GM19043 (cell line): ENCODE results near the gene CBR1.
A peak's percentile ranks its signal among the peaks of the same experiment; 100 is the strongest.
"Not testable (repeated sequence)": the region's sequence is repeated elsewhere in the genome, so short reads cannot be mapped to it uniquely, and the experiment has no call there.

Experiments used
- ATAC-seq: cut with Tn5 transposase; IDR thresholded peaks from one replicate; pipeline ENCODE4 v1.9.1; 2021; ENCODE audit warnings: low read depth; ENCODE audit not compliant: unreplicated experiment

Gene CBR1

DNA sequence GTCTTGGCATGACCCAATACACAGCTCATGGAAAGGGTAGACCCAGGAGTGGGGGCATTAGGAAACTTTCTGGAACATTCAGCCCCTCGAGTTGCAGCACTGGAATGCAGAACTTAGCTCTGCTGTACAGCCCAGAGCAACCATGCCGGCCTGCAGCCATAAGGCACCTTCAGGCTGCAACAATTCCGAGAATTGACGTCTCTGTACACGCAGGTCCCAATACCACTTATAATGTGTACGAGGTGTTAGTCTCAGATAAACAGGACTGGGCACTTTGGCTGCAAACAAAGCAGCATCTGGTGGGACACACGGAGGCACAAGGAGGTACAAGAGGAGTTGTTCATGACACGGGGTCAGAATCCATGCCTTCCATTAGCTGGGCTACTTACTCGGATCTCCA, 7.9 kb downstream of the CBR1 start:
- ATAC-seq = no peak

DNA sequence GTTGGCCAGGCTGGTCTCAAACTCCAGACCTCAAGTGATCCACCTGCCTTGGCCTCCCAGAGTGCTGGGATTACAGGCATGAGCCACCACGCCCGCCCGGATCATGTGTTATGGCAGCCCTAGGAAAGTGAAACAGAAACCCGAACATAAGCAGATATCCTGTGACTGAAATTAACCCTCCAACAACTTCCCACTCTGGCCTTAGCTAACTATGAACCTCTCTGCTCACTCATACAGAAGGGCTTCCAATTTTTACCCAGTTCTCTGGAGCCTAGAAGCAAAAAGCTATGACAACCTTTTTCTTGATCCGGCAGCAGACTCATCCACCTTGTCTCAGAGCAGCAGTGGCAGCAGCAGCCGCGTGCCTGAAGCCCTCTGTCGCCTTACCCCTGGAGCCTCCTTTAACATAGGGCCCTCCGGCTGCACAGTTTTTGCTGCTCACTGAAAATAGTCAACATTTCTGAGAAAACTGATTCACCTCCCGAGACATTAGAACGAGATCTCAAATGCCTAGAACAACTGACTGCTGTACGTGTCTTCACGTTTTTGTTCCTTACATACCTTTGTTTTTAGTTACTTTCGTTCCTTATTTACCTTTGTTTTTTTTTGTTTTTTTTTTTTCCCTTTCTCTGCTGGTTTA, 9.3 kb downstream of the CBR1 start:
- no peak for ATAC-seq

DNA sequence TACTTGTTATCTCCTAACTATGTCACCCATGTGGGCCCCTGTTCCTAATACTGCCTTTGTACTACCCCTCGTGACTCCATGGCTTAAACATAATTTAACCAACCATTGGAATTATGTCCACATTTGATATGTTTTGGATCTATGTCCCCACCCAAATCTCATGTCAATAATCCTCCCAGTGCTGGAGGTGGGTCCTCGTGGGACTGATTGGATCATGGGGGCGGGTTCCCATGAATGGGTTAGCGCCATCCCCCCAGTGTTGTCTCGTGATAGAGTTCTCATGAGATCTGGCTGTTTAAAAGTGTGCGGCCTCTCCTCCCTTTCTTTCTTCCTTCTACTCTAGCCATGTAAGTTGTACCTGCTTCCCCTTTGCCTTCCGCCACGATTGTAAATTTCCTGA, 9.8 kb downstream of the CBR1 start:
- no peak for ATAC-seq

DNA sequence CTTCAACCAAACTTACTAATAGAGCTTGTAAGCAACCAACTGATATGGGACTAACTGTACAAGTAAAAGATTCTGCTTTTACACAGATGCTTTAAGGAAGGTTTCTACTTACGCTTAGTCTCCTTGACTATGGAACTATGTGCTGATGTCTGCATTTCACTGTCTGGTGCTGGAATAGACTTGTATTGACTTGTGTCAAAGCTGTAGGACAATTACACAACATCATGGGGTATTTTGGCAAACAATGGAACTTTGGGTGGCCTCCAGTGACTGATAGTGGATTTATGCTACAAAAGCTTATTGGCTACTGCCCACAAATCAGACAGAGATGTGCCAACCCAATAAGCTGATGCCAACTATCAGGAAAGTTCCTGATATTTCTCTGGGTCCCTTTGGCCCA, 10.6 kb downstream of the CBR1 start:
- ATAC-seq = no peak

DNA sequence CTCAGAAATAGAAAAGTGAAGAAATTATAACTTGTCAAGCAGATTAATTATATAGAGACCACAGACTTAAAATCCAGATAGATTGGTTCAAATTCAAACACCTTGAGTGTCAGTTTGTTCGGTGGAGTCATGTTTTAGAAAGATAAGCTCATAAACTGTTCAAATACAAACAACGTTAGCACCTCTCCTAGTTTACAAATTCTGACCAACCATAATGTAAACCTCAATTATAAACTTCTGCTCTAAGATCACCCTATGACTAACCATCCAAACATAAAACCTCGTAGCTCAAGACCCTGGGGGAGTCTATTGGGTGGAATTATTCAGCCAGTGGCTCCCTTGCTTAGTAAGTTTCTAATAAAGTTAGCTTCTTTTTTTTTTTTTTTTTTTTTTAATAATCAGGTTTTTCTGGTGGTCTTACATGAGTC, 12.4 kb downstream of the CBR1 start:
- ATAC-seq = no peak

DNA sequence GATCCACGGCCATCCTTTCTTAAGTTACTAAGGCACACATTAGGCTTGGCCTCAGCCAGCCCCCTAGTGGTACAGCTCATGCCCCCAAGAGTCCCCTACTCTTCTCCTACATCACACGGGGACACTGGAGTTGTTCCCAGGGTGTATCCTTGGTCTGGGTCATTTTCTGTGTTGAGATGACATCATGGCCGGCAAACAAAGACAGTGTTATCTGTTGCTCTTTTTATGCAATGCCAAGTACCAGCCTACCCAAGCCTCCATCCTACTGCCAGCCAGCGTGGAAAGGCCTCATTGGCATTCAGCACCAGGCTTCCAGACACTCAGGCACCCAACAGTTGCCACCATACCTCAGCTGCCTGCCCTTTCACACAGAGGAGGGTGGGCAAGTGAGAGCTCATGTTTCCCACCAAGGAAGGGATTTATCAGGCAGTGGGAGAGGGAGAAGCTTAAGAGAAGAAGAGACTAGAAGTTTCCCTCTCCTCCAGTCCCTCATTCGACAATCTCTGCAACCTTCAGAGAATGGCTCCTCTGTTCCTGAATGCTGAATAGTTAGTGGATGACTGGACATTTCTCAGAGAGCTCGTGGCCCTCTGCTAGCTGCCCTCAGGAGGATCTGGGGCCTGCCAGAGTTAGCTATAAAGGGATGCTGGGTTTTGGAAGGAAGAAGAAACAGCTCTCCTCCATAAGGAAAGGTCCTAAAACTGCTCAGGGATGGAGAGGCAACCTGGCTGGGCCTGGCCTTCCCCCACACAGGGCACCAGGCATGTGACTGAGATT, 17.7 kb downstream of the CBR1 start:
- no peak for ATAC-seq

DNA sequence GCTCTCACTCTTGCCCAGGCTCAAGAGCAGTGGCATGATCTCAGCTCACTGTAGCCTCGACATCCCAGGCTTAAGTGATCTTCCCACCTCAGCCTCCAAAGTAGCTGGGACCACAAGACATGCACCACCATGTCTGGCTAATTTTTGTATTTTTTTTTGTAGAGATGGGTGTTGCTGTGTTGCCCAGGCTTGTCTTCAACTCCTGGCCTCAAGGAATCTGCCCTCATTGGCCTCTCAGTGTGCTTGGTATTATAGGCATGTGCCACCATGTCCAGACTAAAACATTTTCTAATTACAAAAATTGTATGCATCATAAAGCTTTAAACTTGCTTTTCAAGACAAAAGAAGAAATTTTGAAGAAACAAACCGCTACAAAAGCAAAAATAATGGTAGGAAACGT, 20.1 kb downstream of the CBR1 start:
- ATAC-seq = no peak

DNA sequence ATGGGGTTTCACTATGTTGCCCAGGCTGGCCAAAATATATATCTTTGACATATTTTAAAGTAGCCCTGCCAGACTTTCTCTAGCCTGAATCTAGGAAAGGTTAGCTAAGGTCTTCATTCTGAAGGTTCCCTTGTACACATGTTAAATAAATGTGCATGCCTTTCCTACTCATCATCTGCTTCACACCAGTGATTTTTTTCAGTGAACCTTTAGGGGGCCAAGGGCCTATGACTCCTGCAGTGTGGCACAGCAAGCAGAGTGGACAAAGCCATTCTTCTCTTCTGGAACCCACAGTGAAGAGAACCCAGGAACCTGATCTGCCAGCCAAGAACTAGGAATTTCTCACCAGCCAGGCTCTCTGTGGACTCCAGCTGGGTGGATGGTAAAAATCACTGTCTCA, 22.9 kb downstream of the CBR1 start:
- ATAC-seq = no peak

DNA sequence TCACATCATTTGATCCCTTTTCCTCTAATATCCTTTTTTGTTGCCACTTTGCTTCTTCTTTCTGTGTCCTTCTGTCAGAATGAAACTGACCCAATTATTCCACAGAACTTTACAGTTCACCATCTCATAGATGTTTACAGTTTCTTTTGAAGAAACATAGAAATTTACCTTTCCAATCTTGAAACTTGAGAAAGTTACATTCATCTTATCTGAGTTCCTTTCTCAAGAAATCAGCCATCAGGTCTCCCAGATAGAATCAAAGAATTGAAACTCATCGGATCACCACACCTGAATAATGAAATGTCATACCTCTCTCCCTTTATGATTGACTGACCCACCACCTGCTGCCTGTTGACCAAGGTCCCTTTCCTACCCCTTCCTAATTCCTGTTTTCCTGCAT, 23.7 kb downstream of the CBR1 start:
- ATAC-seq = no peak

DNA sequence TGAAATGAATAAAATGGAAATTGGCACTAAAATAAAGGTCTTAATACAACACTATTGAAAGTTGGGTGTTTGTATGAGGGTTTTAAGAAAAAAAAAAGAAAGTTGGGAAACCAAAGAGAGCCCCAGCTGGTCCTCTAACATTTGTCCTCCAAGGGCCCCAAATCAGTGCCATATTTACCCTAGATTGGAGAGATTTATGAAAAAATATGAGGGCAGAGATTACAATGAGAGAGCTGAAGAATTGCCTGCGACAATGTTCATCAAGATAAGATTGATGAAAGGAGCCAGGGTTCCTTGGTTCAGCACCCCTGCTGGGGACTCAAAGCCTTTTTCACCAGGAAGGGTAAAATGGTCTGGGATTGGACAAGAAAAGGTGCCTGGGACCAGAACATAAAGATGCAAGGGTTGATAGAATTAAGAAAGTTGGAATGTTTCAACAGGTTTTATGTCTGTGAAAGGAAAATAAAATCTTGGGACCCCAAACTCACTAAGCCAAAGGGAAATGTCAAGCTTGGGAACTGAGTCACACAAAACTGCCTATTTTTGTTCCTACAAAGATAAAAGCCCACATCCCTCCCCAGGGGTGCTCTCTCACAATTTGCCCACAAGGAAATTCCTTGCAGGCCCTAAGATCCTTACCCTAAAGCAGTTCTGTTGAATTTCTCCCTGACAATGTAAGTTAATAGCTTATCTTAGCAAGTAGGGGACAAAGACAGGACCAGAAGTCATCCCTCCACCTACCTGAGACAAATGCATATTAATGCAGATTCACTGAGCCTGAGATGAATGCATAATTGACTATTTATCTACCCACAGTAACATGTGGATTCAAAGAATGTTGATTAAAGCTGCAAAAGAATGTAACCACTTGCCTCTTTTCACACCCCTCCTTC, 26.8 kb downstream of the CBR1 start:
- ATAC-seq = no peak

DNA sequence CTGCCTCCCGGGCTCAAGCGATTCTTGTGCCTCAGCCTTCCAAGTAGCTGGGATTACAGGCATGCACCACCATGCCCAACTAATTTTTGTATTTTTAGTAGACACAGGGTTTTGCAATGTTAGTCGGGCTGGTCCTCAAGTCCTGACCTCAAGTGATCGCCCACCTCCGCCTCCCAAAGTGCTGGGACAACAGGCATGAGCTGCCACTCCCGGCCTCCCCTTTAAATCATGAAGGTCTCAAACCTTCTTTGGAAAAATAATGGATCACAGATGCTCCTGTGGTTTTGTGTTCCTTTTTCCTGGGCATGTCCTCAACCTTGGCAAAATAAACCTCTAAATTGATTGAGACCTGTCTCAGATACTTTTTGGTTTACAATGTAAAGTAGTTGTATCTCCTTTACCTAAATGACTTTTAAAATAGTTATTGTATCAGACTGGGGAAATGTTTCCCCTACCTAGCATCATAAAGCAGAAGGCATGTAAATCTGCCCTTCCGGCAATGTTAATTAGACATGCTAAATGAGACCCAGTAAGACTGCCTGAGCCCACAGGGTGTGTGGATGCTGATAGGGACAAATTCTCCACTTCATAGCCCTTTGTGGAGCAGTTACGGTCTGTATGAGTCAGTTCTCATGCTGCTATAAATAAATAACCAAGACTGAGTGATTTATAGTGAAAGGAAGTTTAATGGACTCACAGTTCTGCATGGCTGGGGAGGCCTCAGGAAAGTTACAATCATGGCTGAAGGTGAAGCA, 27.8 kb downstream of the CBR1 start:
- peak; percentile 63 for ATAC-seq

DNA sequence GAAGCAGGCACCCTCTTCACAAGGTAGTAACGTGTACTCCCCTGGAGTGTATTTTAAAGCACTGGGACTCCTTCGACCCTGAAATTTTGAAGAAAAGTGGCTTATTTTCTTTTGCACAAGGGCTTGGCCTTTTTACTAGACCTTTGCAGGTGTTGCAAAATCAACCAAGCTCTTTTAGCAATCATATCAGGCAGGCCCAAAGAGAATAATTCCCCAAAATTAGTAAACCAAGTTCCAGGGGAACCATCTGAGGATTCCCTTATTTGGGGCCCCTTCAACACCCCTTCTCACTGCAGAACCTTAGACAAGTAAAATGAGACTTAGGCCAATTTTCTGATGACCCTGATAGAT, 28.3 kb downstream of the CBR1 start:
- ATAC-seq = no peak

DNA sequence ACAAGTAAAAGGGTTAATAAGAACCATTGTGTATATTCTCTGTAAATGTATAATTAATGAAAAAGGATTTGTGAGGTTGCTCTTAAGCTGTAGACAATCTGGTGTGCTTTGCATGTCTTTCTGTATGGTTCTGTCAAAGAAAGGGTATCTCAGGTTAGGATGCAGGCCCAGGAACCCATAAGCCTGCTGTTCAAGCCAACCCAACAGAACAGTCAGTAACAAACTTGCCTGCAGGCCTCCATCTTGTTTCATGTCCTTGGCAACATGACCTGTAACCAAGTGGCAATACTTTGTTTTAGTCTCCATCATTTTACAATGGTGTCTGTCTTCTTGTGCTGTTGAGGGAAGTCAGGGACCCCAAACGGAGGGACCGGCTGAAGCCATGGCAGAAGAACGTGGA, 29.2 kb downstream of the CBR1 start:
- no peak for ATAC-seq

DNA sequence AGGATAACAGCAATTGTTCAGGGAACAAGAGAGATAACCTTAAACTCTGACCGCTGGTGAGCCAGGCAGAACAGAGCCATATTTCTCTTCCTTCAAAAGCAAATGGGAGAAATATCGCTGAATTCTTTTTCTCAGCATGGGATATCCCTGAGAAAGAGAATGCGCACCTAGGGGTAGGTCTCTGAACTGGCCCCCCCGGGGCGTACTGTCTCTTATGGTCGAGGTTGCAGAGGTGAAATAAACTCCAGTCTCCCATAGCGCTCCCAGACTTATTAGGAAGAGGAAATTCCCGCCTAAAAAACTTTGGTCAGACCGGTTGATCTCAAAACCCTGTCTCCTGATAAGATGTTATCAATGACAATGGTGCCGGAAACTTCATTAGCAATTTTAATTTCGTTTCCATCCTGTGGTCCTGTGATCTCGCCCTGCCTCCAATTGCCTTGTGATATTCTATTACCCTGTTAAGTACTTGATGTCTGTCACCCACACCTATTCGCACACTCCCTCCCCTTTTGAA, 29.9 kb downstream of the CBR1 start:
- ATAC-seq = not testable (repeated sequence)

DNA sequence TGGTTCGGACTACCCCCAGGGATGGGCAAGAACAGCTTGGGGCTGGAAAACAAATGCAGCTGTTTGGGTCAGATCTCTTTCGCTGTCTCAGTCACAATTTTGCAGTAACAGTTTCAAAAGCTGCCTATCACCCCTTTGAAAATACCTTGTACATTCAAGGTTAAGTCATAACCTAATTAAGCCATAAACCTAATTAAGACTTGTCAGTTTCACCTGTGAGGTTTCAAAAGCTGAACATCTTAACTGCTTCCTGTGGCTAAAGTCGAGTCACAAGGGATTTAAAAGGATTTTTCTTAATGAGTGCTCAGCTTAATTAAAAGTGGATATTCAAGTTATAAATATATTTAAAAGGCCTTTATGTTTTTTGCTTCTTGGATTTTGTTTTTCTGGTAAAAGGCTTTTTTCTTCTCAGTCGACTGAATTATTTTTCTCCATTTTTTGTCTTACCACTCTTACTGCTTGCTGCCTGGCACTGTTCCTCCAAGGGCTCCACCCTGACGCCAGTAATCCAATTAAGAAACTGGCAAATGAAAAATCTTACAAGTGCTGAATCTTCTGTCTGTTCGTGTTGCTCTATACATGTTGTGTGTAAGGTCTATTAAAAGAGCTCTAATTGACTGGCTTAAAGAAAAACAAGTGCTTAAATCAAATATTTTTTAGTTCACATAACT, 31.3 kb downstream of the CBR1 start:
- no peak for ATAC-seq

DNA sequence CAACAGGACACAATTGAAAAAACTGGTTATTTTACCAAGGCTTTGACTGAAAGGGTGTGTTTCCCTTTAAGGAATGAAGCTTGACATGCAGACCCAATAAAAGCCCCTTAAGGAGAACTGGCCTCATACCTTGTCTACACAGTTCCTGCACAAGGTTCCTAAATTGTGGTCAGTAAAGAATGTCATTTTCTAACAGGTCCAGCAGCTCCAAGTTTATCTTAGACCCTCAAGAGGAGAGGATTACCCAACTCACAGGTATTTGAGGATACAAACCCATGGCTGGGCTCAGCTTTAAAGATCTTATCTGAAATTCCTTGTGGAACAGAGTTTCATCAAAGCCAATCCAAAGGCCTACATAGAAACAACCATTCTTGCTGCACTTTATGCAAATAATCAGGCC, 33.6 kb downstream of the CBR1 start:
- ATAC-seq = no peak

DNA sequence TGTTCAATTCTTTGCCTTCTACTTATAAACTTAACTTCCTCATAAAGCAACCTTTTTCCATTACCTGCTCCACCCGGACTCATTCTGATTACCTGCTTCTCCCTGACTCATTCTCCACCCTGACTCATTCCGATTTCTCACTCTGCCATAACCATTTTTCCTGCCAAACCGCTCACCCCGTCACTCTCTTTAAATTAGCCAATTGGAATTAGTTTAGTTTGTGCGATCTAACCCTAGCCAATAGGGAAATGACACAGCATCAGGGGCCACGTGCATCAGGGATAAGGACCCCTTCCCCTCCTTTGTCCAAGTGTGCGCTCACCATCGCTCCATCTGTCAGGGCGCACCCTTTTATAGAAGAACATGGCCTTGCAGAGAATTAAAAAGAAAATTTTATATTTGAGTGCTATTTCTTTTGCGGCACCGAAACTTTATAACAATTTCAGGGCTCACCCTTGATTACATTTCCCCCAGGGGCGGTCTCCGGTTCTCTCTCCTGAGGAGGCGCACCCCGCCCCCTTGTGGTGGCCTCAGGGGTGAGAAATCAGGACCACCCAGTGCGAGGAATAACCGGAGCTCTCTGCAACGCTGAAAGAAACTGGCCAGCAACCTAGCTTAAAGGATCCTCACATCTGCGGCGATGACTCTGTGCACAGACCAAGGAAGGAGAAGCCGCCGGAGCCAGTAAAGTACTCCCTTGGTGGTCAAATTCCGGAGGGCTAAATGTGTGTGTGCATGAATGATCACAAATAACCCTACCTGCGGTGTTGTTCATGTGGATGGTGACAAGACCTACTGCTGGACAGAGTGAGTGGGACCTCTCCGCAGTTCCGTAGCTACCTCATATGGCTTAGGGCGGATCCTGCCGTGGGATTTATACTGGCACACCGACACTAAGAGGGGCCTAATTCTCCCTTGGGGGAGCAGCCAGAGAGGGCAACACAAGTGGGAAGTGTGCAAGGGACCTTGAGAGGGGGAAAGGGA, 34.8 kb downstream of the CBR1 start:
- no peak for ATAC-seq

DNA sequence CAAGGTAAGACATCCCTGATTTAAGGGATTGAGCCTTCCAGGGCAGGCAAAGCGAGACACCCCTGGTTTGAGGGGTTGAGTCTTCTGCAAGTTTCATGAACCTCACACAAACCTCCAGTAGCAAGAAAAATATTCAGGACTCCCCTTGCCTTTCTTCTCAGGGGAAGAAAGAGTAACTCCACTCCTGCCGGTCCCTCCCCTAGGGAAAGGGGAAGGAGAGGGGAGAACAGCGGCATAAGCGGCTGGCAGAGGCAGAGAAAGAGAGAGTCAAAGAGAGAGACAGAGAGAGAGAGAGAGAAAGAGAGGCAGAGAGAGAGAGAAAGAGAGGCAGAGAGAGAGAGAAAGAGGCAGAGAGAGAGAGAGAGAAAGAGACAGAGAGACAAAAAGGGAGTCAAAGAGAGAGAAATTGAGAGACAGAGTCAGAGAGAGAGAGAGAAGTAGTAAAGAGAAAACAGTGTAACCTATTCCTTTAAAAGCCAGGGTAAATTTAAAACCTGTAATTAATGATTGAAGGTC, 35.6 kb downstream of the CBR1 start:
- no peak for ATAC-seq

DNA sequence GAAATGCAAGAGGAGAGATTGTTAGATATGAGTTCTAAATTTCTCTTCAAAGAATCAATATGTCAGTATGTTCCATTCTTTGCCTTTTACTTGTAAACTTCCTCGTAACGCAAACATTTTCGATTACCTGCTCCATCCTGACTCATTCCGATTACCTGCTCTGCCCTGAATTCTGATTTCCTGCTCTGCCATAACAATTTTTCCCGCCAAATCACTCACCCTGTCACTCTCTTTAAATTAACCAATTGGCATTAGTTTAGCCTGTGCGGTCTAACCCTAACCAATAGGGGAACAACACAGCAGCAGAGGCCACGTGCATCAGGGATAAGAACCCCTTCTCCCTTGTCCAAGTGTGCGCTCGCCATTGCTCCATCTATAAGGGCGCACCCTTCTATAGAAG, 40.0 kb downstream of the CBR1 start:
- no peak for ATAC-seq
